Smooth muscle cell (in vitro differentiated cells): ENCODE results near the gene CRYGN. TPM values are rescaled to one million over a fixed set of nuclear protein-coding genes. Genes with fewer than 3 reads are reported as not detected.
A peak's percentile ranks its signal among the peaks of the same experiment; 100 is the strongest.

Source experiments
- DNase-seq: peaks from one replicate; lab custom pipeline; 2025; ENCODE audit not compliant: unreplicated experiment; lab: John Stamatoyannopoulos, UW
- H2AFZ ChIP-seq: fragments of 200-600 bp; sonication (generic); 2 replicates; pipeline ENCODE4 v1.6.0; 2016; ENCODE audit warnings: antibody characterized with exemption, low read depth, mild to moderate bottlenecking
- H3F3A ChIP-seq: fragments of 200-600 bp; sonication (generic); 2 replicates; pipeline ENCODE4 v1.6.0; 2017; ENCODE audit warnings: antibody characterized with exemption, low read depth
- H3K27ac ChIP-seq: fragments of 200-600 bp; sonication (generic); 2 replicates; pipeline ENCODE4 v1.5.1; 2016; ENCODE audit warnings: low read depth, mild to moderate bottlenecking
- H3K27me3 ChIP-seq: fragments of 200-600 bp; sonication (generic); 2 replicates; pipeline ENCODE4 v1.6.1; 2016; ENCODE audit warnings: low read depth, mild to moderate bottlenecking
- H3K36me3 ChIP-seq: fragments of 200-600 bp; sonication (generic); 2 replicates; pipeline ENCODE4 v1.5.1; 2016; ENCODE audit warnings: low read depth
- H3K4me1 ChIP-seq: fragments of 200-600 bp; sonication (generic); 2 replicates; pipeline ENCODE4 v1.5.1; 2016; ENCODE audit warnings: low read depth
- H3K4me2 ChIP-seq: fragments of 200-600 bp; sonication (generic); 2 replicates; pipeline ENCODE4 v1.6.0; 2016; ENCODE audit warnings: mild to moderate bottlenecking
- H3K4me3 ChIP-seq: fragments of 200-600 bp; sonication (generic); 2 replicates; pipeline ENCODE4 v1.5.1; 2016; ENCODE audit warnings: mild to moderate bottlenecking
- H3K79me2 ChIP-seq: fragments of 200-600 bp; sonication (generic); 2 replicates; pipeline ENCODE4 v1.6.0; 2016; ENCODE audit warnings: low read depth, mild to moderate bottlenecking
- H3K9ac ChIP-seq: fragments of 200-600 bp; sonication (generic); 2 replicates; pipeline ENCODE4 v1.6.0; 2016; ENCODE audit warnings: low read depth
- H3K9me3 ChIP-seq: fragments of 200-600 bp; sonication (generic); replicated peaks from 2 replicates; pipeline ENCODE4 v1.5.1; 2016; ENCODE audit warnings: low read depth
- H4K20me1 ChIP-seq: fragments of 200-600 bp; sonication (generic); 2 replicates; pipeline ENCODE4 v1.6.0; 2016; ENCODE audit warnings: low read depth
- WGBS: methylation state at CpG from one replicate; pipeline ENCODE4 v1.1.7; 2016; ENCODE audit warnings: low lambda C conversion rate; 5-methylcytosine and 5-hydroxymethylcytosine counted together
- polyA plus RNA-seq: library from polyadenylated mRNA; unstranded; fragments of >200 nt; fragmentation: Nextera tagmentation; extraction: Ambion mirVana; gene quantifications from 2 replicates; pipeline ENCODE4 v1.2.1, GENCODE V29; 2016
- total RNA-seq: library from RNA; depleted of rRNA; stranded (reverse); fragments of >200 nt; gene quantifications from 2 replicates; pipeline ENCODE4 v1.2.3, GENCODE V29; 2014
- TF ChIP-seq, protein P1 (sequence below): fragments of 200-600 bp; sonication (generic); IDR thresholded peaks from 2 replicates; pipeline ENCODE4 v1.5.1; 2017; ENCODE audit warnings: borderline replicate concordance, mild to moderate bottlenecking, antibody characterized with exemption; ENCODE audit not compliant: insufficient read depth, poor library complexity, severe bottlenecking

Gene CRYGN
- total and polyA plus RNA-seq, 2 experiments from 2014 or later, result 0.13 TPM; not detected in 1

DNA sequence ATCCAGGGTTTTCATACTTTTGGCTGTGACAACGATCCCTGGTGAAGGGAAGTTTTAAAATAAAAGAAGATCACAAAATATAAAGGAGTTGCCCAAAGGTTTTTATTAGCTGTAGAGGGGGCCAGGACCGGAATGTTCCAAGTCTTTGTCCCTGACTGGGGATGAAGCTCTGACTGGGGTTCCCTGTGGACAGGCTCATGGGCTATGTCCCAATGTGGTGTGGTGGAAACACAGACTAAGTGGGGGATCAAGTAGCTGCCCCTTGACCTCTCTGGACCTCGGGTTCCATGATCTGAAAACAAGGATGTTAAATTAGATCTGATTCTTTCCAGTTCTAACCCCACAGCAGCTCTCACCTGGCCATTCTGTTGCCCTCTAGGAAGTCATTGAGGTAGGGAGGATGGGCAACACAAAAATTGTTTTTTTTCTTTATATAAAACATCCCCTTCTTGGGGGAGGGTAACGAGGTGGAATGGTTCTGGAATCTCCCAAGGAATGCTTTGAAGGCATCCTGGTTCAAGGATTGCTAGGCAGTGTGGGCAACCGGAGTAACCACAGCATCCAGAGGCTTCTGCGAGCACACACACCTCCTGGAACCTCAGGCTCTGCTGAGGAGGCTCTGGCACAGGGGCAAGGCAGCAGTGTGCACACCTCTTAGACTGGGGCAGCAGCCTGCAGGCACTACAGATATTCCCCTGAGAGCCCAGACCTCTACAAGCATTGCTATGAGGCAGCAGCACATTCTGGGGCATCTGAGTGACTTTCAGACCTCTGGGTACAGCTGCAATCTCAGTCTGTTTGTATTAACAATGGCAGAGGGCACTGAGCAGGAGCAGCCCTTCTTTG is 21.4 kb upstream of the CRYGN start:
- Histone ChIP-seq H3K4me1 (peaks cover 11% of the 10 kb centered on the region), H3F3A (no peaks in the 10 kb centered on the region), H3K79me2 (no peaks in the 10 kb centered on the region), H3K27me3 (no peaks in the 10 kb centered on the region), H4K20me1 (no peaks in the 10 kb centered on the region), H3K9ac (no peak overlapping the region), H3K27ac (no peak overlapping the region), H3K4me2 (no peak overlapping the region), H3K36me3 (peaks cover 8% of the 10 kb centered on the region), H3K4me3 (no peak overlapping the region), H2AFZ (no peak overlapping the region), H3K9me3 (no peaks in the 10 kb centered on the region)
- WGBS, result 96% methylated on average over 6 of the region's 6 CpGs
- TF ChIP-seq, protein P1, sequence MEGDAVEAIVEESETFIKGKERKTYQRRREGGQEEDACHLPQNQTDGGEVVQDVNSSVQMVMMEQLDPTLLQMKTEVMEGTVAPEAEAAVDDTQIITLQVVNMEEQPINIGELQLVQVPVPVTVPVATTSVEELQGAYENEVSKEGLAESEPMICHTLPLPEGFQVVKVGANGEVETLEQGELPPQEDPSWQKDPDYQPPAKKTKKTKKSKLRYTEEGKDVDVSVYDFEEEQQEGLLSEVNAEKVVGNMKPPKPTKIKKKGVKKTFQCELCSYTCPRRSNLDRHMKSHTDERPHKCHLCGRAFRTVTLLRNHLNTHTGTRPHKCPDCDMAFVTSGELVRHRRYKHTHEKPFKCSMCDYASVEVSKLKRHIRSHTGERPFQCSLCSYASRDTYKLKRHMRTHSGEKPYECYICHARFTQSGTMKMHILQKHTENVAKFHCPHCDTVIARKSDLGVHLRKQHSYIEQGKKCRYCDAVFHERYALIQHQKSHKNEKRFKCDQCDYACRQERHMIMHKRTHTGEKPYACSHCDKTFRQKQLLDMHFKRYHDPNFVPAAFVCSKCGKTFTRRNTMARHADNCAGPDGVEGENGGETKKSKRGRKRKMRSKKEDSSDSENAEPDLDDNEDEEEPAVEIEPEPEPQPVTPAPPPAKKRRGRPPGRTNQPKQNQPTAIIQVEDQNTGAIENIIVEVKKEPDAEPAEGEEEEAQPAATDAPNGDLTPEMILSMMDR, result no peak
- DNase-seq, result no peak

DNA sequence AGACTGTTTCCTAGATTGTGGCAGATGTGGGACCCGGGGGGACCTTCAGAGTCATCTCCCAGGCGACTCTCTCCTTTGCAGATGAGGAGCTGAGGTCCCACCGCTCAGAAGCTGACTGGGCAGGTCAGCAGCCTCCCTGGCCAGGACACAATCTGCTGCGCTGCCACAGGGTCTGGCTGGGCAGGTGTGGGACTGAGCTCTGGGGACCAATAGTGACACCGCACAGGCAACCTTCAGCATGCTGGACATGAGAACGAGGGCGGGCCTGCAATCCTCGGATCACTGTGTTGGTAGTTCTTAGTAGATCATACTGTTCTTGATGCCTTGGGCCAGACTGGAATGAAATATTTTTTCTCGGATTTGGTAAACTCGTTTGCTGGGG is 20.5 kb upstream of the CRYGN start:
- H3K9me3 ChIP-seq, result no peaks in the 10 kb centered on the region
- no peak for DNase-seq
- H3K4me2 ChIP-seq, result peak overlapping the region; percentile 77
- H3K27me3 ChIP-seq, result no peaks in the 10 kb centered on the region
- peak overlapping the region; percentile 21 for H3K4me3 ChIP-seq
- WGBS, result 90% methylated on average over 10 of the region's 10 CpGs
- TF ChIP-seq, protein P1, result no peak
- peak overlapping the region; percentile 41 for H3K27ac ChIP-seq
- H3F3A ChIP-seq, result no peaks in the 10 kb centered on the region
- no peaks in the 10 kb centered on the region for H3K79me2 ChIP-seq
- H3K9ac ChIP-seq, result no peak overlapping the region
- no peaks in the 10 kb centered on the region for H4K20me1 ChIP-seq
- peaks cover 11% of the 10 kb centered on the region for H3K4me1 ChIP-seq
- no peak overlapping the region for H2AFZ ChIP-seq
- no peaks in the 10 kb centered on the region for H3K36me3 ChIP-seq

DNA sequence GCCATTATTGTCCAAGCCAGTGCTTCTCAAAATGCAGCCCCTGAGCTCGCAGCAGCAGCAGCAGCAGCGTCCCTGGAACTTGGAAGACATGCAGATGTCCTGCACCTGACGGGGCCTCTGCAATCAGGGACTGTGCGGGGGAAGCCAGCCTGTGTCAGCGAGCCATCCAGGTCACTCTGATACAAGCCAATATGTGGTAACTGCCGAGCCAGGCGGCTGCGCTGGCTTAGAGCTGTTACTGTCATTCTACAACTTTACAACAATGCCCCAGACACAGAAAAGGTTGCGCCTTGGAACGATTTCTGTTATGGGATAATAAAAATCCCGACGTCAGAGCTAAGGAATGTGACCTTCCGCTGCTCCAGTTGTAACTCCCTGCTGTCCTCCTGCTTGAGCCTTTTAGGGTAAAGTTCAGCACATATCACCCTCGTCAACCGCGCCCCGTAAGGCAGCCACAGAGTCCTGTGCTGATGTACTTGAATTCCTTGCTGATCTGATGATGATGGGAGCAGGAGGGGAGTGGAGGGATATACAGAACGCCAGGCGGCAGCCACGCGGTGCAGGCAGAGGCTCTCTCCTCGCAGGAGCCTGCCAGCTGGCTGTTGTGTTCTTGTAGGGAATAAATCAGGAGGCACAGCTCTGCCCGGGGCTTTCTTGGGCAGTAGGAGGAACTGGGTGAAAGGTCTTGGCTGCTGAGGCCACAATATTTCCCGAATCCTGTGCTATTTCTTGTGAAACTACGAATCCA is 20.0 kb upstream of the CRYGN start:
- Histone ChIP-seq H3K4me1 (peaks cover 11% of the 10 kb centered on the region), H3K27me3 (no peaks in the 10 kb centered on the region), H3K9ac (no peak overlapping the region), H3K27ac (peak overlapping the region; percentile 41), H3K79me2 (no peaks in the 10 kb centered on the region), H3K9me3 (no peaks in the 10 kb centered on the region), H3K4me2 (peak overlapping the region; percentile 77), H2AFZ (no peak overlapping the region), H3K4me3 (peak overlapping the region; percentile 21), H3F3A (no peaks in the 10 kb centered on the region), H3K36me3 (no peaks in the 10 kb centered on the region), H4K20me1 (no peaks in the 10 kb centered on the region)
- TF ChIP-seq, protein P1, result peak; percentile 3
- DNase-seq, result peak; percentile 29
- WGBS, result 15% methylated on average over 25 of the region's 25 CpGs
